Retina (tissue), 1 donor: ENCODE results near the gene SLC9B1.

Source experiments
- DNase-seq: peaks from one replicate; pipeline ENCODE4 v3.0.0-alpha.2; 2016

Gene SLC9B1

GRCh38 chr4:103019308-103020124 is at the start of gene SLC9B1:
Gene SLC9B1 (minus strand): TSS chr4:103019705. CDS start chr4:102991711, 27,994 bp downstream.
- peak; percentile 95 for DNase-seq

- no peak for DNase-seq
Observed at GRCh38 chr4:103067841-103068547, 48.5 kb upstream of the SLC9B1 start.

- no peak for DNase-seq
Observed at GRCh38 chr4:103060453-103061148, 41.1 kb upstream of the SLC9B1 start.

- no peak for DNase-seq
Observed at GRCh38 chr4:103054030-103054429, 34.5 kb upstream of the SLC9B1 start.

DNA sequence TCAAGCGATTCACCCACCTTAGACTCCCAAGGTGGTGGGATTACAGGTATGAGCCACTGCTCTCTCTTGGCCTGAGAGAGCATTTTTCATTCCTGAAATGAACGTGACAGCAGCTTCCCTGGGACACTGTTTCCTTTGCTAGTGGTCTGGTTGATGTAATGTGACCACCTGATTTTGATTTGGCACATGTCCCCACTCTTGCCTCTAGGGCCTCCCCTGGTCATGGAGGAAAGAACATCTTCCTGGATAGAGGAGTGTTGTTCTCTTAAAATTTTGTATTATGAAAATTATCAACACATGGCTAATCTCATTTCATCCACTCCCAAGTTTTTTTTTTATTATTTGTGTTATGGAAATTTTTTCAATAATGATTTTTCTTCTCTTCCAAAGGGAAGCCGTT is 33.3 kb upstream of the SLC9B1 start:
- no peak for DNase-seq

DNA sequence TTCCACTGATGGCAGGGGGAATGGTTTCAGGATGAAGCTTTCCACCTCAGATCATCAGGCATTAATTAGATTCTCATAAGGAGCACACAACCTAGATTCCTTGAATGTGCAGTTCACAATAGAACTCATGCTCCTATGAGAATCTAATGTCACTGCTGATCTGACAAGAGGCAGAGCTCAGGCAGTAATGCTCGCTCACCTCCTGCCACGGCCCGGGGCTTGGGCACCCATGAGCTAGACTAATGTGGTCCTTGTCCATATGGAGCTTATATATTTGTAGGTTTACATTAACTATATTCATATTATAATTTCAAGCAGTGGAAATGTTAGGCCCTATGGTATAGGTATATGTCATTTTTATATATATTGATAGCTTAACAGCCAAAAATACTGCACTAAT is 32.6 kb upstream of the SLC9B1 start:
- DNase-seq, result no peak

DNA sequence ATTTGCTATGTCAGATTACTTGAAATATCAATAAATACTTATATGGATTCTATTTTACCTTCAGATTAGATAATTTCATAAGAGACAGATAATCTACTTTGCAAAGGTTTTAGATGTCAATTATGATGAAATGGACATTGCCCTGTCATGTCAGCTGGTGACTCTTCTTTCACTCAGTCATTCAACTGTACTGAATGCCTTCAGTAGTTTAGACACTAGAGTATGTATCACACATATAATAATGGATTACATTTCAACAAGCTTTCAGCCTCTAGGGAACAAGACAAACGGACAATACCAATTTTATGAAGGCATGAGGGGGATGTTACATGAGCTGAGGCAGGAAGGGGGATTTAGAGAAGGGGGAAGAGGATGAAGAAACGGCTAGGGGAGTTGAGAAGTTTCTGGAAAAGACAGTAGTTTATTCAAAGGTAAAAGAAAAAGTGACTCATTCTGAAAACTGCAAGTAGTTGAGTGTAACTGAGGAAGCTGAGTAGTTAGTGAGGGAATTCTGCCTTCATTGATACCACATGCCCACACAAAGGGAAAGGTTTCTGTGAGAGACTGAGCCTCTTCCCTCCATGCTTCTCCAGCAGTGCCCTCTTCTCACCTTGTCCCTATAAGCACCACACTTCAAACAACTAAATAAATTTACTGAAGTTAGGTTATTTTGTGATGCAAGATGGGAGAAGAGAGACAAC is 31.4 kb upstream of the SLC9B1 start:
- no peak for DNase-seq

- DNase-seq, result peak; percentile 16
Observed at GRCh38 chr4:103046416-103047290, 27.1 kb upstream of the SLC9B1 start.

GRCh38 chr4:103044183-103044582 is 24.7 kb upstream of the SLC9B1 start:
- DNase-seq, result no peak

GRCh38 chr4:103036169-103036568 is 16.7 kb upstream of the SLC9B1 start:
- no peak for DNase-seq

DNA sequence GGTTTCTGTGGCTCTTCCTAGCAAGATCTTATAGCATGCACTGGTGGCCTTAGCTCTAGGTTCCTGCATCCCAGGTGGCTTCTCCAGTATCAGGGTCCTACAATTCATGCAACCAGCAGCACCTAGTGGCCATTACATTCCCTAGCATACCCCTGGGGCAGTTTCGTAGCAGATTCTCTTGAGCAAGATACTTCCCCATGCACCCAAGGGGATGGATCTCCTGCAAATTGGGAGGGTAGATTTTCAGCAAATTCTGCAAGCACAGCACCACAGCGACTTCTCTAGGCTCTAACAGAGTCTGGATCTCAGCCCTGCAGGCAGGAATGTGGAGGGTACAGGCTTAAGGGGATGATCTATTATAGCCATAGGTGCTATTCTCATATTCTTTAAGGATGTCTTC is 13.1 kb upstream of the SLC9B1 start:
- DNase-seq, result no peak

- DNase-seq, result no peak
Observed at GRCh38 chr4:103030791-103031190, 11.3 kb upstream of the SLC9B1 start.

GRCh38 chr4:103029300-103029699 is 9.8 kb upstream of the SLC9B1 start:
- DNase-seq, result no peak

- DNase-seq, result no peak
Observed at GRCh38 chr4:103026868-103027267, 7.4 kb upstream of the SLC9B1 start.

- DNase-seq, result no peak
Observed at GRCh38 chr4:103024996-103025395, 5.5 kb upstream of the SLC9B1 start.

DNA sequence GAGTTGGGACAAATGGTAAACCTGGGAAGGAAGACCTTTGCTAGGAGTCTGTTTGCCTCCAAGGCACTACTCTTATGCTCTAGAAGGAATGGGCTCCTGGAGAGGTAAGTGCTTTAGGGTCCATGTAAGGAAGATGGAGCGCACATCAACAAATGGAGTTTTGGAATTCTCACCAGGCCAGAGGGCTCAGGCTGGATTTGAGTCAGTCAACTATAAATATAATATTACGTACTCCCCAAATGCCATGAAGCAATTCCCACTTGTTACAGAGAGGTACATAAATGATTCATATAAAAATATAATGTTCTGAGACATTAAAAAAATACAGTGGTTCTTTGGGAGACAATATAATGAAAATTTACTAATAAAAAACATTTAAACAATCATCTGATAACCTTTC is 1.6 kb upstream of the SLC9B1 start:
- DNase-seq, result no peak

GRCh38 chr4:103018391-103019307 is 856 bp downstream of the SLC9B1 start:
- no peak for DNase-seq

GRCh38 chr4:103012551-103012950 is 7.0 kb downstream of the SLC9B1 start:
- DNase-seq, result no peak

DNA sequence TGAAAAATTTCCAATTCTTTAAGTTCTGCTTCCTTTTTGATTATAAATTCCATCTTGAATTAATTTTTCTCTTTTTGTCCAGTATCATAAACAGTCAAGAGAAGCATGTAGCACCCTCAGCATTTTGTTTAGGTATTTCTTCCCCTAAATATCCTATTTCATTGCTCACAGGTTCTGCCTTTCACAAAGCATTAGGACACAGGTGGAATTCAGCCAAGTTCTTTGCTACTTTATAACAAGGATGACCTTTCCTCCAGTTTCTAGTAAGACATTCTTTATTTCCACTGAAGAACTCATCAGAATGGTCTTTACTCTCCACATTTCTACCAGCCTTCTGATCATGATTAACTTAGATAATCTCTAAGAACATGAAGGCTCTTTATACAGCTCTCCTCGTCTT is 7.4 kb downstream of the SLC9B1 start:
- DNase-seq, result no peak

GRCh38 chr4:103011378-103012025 is 8.0 kb downstream of the SLC9B1 start:
- DNase-seq, result no peak
